Esophagus mucosa (tissue), 1 donor: ENCODE data around the gene SYK. TPM values are rescaled to one million over a fixed set of nuclear protein-coding genes. Genes with fewer than 3 reads are reported as not detected.

ENCODE experiments used
- ATAC-seq: fragments of 200-7000 bp; cut with Tn5 transposase; one replicate; pipeline ENCODE4 v1.9.1; 2020
- total RNA-seq: library from RNA; stranded (reverse); gene quantifications from one replicate; pipeline ENCODE4 v1.2.4, GENCODE V29; 2023
- donor health status: DM: yes; HTN: yes; CAD: no.

Gene SYK
- total RNA-seq, 1 donor from 2014 or later: 60.3 TPM

DNA sequence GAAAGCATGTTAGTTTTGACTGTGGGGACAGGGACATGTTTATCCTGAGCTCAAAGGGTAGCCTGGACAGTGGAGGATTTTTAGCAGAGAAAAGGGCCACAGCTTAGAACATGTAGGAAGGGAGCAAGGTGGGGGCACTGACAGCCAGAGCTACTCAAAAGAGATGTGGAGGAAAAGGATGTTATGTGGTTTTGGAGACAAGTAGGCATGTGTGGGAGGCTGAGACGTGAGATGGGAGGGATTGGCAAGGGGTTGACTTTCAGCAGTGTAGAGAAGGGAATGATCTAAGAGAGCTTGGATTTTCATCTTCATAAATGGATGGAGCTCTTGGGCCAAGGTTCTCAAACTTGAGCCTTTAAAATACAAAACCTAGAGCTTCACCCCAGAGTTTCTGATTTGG, 24.0 kb downstream of the SYK start:
- no peak for ATAC-seq

DNA sequence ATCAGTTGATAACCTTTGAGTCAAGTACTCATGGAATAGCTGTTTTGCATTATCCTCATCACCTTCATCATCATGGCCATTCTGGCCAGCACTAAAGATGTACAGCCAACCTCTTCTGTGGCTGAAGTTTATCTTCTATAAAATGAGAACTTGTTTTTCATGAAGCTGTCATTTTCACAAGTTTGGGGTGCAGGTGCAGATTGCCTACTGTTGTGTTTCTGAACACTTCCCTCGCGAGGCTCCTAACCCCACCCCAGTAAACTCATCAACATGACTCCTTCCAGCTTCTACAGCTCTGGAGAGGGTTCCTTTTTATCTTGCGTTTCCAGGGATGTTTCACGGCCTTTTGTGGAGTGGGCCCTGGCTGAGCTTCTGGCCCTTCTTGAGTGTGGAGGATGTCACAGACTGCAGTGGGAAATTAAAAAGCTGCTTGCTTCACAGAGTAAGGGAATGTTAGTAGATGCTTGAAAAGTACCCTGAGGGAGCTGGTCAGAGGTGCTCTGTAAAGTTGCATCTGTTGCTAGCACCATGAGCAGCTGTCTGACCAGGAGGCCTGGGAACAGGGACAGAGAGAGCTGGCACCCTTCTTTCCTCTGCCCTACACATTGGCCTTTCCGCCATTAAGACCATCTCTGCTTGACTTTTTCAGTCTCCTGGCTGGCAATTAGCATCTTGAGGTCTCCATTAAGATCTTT, 24.9 kb downstream of the SYK start:
- no peak for ATAC-seq

DNA sequence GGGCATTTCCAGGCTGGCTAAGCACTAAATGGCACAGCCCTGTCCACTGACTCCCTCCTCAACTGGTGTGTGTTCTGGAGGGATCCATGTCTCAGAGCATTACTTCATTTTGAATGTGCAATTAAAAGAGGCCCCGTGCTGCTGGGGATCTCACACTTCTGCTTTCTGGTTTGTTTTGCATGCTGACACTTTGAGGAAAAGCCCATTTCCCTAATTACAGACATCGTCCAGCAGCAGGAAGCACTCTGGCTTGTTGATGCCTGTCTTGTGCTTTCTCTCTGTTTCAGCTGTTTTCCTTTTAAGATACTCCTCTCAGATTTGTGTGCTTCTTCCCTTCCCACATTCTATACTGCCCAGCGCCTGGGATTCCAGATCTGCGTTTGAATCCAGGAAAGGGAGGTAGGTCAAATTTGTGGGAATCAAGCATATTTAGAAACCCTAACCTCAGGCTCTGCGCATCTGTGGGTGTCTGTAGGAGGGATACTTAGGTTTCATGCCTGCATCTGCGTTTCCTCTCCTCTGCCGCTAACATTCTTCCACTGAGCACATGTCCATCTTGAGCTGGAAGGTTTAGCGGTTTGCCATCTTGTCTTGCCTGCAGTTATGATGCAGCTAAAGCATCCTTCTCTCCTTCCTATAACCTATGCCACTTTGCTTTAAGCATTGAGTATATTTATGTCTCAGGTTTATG, 25.7 kb downstream of the SYK start:
- ATAC-seq: peak; percentile 32

DNA sequence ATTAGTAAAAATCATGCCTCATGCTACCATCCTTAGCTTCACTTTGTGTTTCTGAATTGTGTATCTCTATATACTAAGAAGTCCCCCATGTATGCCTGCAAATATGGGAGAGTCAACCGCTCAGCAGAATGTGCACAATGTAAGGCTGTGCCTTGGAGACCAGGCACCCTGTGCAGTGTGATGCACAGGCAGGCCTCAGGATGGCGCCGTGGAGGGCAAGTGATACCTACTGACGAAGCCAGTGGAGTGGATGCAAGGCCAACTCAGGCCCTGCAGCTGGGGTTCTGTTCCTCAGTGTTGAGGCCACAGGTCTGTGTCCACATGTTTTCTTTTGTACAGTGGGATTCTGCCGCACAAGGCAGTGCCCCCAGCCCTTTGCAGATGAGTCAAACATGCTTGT, 28.4 kb downstream of the SYK start:
- ATAC-seq: no peak

DNA sequence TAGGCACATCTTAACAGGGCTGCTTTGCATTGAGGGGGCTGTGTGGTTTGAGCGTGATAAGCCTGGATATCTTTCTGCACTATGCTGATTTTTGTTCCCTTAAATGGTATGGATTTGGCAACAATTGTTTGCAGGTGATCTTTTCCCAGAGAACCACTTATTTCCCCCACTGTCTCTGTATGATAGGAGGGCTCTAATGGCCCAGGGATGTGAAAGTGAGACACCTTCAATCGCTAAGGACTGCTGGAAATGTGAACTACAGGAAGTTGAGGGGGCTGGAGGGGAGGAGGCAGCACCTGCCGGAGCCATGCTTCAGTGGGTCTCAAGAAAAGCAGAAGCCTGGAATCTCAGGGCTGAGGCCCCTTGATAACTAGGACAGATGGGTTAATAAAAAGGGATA, 29.4 kb downstream of the SYK start:
- ATAC-seq: peak; percentile 20

DNA sequence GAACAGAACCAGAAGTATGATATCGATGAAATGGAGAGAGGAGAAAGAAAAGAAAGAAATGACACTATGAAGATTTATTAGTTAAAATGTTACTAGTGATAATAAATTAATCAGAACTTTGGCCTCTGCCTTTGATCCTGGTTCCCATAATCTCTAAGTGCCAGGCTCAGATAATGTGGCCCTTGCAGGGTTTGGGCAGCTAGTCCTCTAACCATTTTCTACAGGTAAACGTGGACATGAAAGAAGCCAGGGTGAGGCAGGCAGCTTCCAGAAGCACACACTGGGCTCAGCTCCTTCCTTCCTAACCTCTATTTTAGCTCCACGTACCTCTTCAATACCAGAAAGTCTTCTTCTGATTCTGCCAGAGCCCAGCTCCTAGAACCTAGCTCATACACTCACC, 30.6 kb downstream of the SYK start:
- ATAC-seq: no peak

DNA sequence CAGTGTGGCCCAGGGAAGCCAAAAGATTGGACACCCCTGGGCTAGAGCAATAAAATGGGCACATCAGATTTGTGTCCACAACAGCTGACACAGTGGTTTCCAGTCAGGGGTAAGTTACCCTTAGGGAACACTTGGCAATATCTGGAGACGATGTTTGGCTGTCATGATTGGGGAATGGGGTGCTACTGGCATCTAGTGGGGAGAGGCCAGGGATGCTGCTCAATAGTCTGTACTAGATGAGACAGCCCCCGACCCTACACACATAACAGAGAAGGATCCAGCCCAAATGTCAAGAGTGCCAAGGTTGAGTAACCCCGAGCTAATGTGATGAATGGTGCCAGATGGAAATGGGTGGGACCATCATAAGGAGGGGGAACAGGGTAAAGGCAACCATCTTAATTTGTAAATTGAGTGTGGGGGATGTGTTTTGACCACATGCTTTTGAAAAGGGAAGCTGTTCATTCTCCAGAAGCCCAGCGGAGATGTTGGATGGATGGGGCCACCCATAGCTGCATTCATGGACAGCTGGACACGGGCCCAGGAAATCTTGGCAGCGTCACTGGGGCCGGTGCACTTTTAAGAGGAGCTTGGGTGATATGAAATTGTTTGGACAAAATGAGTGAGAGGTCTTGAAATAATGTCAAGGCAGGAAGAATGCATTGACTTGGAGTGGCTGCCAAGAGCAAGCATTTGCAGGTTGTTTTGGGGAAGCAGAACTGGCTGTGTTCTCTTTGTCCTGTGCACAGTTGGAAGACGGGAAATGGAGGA, 33.4 kb downstream of the SYK start:
- no peak for ATAC-seq

DNA sequence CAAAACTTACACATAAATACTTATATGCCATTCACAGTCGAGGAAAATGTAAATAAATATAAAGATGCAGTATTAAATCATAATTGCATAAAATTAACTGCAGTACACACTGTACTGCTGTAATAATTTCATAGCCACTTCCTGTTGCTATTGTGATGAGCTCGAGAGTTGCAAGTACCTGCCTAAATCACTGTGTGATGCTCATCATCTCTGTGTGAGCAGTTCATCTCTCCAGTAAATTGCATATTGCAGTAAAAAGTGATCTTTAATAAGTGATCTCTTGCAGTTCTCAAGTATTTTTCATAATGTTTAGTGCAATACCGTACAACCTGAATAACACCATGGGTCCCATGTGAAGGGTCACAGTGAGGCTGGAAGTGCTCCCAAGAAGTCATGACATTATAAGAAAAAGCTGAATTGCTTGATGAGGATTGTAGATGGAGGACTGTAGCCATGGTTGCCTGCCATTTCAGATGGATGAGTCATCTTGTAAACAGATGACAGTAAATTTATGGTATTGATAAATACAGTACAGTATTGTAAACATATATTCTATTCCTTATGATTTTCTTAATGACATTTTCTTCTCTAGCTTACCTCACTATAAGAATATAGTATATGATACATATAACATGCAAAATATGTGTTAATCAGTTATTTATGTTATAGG, 34.9 kb downstream of the SYK start:
- no peak for ATAC-seq

DNA sequence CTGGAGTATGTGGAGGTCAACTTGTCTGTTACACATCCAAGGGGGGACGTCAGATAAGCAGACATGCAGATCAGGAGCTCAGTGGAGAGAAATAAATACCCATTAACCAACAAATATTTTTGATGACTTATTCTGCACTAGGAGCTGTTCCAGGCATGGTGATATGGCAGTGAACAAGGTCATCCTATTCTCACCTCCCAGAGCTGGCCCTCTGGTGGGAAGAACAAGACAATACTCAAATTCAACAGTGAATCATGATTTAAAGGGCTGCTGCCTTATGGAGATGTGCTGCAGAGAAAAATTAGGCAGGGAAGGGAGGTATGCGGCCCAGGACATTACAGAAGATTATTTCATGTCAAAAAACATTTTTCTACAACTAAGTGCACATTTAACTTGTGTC, 36.5 kb downstream of the SYK start:
- ATAC-seq: peak; percentile 22

DNA sequence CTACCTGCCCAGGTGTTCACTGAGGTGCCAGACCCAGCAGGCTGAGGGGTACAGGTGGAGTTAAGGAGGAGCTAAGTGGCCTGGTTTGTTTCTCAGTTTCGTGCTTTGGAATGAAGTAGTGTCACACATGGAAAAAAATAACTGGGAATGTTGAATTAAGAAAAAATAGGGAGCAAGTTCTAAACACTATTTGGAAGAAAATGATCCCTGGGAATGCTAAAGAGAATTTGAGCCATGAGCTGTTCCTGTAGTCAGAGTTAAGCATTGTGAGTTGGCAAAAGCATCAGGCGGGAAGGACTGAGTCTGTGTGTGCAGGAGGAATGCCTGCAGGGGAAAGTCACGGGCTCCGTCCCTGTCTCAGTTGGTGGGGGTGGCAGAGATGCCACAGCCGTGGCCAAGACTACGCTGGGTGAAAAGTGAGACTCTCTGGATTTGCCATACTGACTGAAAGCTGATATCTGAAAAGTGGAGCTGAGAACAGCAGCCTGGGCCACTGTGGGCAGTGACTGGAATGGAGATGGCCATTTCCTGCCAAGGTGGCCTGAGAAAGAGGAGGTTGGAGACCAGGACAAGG, 37.0 kb downstream of the SYK start:
- no peak for ATAC-seq

DNA sequence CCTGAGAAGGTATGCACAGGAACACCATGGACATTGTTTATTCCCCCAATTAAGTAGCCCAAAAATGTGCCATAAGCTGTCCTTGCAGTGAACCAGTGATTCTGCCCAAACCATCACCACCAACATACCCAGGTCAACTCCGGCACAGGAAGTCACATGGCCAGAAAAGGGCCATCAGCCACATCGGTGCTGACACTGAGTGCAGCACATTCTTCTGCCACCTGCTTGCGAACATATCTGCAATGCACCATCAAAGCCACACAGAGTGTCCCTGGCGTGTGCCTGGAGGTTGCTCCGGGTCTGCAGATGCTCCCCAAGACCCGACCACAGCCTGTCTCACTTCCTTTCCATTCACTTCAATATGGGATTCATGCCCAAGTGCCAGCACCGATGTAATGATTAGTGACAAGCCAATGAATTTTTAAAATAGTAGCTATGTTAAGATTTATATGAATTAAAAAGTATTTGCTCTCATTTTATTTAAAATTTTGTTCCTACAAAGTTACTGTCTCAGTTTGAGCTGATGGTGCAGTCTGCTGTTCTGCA, 37.6 kb downstream of the SYK start:
- no peak for ATAC-seq

DNA sequence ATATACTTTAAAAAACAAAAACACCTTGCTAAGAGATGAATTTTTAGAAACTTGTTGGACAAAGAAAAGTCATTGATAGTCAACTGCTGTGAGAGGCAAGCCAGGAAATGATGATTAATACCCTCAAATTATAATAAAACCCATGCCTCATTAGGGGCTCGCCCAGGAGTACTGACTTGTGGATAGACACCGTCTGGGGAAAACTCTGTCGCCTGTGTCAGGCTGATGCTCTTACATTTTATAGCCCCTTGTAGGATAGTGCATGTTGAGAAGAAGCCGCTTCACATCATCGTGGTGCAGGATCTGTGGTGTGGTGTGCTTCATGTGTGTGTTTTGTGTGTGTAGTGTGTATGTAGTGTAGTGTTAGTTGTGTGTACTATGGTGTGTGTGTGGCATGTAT, 39.1 kb downstream of the SYK start:
- ATAC-seq: no peak

DNA sequence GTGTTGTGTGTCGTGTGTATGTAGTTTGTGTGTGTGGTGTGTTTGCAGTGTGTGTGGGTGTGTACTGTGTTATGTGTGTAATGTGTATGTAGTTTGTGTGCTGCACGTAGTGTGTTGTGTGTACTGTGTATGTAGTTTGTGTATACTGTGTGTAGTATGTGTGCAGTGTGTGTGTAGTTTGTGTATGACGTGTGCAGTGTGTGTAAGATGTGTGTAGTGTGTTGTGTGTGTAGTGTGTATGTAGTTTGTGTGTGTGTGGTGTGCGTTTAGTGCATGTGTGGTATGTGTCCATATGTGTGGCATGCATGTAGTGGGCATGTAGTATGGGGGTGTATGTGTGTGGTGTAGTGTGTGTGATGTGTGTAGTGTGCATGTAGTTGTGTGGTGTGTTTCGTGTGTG, 39.6 kb downstream of the SYK start:
- ATAC-seq: no peak

DNA sequence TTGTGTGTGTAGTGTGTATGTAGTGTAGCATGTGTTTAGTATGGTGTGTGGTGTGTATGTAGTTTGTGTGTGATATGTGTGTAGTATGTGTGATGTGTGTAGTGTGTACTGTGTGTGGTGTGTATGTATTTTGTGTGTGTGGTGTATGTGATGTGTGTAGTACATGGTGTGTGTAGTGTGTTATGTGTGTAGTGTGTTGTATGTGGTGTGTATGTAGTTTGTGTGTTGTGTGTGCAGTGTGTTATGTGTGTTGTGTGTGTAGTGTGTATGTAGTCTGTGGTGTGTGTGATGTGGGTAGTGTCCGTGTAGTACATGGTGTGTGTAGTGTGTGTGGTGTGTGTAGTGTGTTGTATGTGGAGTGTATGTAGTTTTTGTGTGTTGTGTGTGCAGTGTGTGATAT, 40.0 kb downstream of the SYK start:
- ATAC-seq: no peak

DNA sequence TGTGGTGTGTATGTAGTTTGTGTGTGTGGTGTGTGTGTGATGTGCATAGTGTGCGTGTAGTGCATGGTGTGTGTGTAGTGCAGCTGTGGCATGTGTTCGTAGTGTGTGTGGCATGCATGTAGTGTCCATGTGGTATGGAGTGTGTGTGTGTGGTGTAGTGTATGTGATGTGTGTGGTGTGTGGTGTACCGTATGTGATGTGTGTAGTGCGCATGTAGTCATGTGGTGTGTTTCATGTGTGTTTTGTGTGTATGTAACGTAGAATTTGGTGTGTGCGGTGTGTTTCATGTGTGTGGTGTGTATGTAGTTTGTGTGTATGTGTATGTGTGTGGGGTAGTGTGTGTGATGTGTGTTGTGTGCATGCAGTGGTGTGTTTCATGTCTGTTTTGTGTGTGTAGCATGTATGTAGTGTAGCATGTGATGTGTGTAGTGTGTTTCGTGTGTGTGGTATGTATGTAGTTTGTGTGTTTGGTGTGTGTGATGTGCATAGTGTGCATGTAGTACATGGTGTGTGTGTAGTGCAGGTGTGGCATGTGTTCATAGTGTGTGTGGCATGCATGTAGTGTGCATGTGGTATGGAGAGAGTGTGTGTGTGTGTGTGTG, 40.7 kb downstream of the SYK start:
- peak; percentile 11 for ATAC-seq

DNA sequence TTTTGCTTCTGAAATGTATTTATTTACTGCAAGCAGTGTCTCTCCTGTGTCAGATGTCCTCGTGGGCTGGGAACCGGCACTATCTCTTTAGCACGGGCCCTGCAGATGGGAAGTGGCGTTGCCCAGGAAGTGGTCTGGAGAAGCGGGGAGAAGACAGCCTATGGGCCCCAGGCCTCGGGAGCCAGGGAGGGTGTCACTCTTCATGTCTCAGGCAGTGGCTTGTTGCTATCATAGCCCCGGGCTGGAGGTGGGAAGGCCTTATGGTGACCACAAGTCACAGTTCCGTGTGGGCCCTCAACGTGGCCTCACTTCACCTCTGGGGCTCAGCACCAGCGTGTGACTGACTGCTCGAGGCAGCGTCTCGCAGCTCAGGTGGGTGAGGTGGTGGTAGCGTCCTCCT, 41.4 kb downstream of the SYK start:
- ATAC-seq: no peak

DNA sequence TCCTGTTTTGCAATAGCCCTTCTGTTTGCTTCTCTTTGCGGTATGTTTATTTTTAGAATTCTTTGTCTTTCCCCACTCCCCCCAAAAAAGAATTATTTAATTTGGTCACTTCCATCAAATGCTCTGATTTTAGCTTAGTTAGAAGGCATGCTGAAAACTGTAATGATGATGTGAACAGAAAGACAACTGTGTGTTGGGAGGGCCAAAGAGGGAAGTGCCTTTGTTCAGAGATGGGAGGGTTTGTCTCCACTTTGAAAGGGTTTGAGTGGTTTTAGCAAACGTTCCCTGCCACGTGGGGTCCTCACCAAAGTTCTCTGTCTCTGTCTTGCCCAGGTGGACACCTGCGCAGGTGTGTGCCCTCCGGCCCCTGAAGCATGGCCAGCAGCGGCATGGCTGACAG, 41.9 kb downstream of the SYK start:
- no peak for ATAC-seq

DNA sequence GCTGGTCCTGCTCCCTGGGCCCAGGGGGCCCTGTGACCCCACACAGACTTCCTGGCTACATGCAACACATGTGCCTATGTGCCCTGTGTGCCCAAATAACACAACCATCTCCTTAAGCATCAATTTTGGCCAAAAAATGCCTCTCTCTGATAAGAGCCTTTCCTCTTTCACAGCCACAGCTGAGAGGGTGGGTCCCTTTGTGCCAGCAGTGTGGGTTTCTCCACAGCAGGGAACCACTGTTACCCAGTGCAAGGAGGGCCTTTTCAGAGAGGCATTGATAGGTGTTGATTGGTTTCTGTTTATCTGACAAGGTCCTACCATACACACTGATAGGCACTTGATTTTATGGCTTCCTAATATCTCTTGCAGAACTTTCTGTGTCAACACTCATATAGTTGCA, 42.7 kb downstream of the SYK start:
- ATAC-seq: no peak

DNA sequence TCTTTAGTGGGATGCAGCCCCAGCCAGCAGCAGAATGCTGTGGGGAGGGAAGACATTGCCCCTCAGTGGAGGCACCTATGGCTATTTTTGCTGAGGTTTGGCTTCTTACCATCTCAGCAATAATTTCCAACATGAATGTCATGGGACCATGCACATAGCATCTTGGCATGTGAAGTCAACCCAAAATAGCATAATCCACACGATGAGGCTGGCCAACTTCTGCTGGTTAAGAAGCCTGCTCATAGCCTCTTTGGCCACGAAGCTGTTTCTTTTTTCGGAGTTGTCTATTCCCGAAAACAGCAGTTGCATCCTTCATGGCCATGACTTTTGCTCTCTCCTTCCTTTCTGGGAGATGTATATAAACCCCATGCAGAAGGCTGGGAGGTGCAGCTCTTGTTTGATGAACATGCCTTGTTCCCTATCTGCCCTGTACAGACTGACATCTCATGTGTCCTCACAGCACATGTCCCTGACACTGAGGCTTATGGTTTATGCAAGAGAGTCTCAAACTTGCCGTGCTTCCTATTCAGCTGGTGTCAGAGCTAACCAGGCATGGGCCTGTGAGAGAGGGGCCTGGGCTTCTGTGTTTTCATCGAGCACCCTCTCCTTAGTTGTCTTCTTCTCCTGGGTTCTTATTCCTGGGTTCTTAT, 45.3 kb downstream of the SYK start:
- no peak for ATAC-seq

DNA sequence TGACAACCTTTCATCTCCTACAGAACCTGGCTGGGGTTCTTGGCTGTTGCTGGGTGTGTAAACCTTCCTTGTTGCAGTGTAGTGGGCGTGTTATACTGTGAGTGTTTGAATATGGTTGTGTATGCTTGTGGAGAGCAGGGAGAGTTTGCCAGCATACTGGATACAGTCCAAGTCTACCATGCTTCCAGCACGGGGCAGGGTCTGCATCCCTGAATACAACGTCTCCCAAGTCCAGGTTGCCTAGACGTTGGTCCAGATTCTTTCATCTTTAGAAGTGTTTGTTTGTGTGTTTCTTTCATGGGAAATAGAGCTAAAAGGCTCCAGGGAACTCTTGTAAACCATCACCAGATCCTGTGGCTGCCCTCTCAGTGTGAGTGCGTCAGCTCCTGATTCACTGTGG, 46.4 kb downstream of the SYK start:
- no peak for ATAC-seq

DNA sequence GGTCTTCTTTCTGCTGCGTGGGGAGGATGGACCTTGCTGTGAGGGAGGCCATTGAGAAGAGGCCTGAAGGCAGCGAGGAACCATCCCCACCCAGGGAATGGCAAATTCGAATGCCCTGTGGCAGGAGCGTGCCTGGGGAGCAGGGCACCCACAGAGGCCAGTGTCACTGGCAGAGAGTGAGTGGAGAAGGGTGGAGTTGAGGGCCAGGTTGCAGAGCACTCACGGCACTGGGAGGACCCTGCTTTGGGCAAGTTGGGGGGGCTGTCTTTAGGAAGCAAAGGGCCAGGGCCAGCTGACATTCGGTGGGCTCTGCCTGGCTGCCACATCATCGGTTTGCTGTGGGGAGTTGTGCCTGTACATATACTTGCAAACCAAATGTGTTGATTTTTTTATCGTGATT, 47.2 kb downstream of the SYK start:
- no peak for ATAC-seq

DNA sequence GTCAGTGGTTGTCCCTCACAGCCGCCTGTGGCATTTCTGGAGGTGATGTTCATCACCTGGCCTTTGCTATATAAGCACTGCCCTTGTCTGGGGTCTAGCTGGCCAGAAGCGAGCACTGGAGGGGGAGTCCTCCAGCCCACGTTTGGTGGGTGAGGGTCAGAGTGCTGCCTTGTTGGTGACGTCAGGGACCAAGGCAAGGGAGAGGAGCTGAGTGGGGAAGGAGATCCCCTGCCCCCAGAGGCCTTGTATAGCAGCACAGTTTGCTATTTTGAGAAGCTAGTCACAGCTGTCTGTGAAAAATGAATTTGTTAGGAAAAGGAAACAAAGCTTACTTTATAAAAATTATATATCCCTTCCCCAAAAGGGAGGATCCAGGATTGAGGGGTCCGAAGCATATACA, 49.8 kb downstream of the SYK start:
- ATAC-seq: no peak
